Thoracic aorta (tissue), 2 donors: Measurements from ENCODE around the gene RBPJ. TPM values are rescaled to one million over a fixed set of nuclear protein-coding genes. Genes with fewer than 3 reads are reported as not detected.

Experiments used
- ATAC-seq: fragments of 150-250 bp; one replicate; pipeline ENCODE4 v1.8.0; 2017; ENCODE audit warnings: low read depth; ENCODE audit not compliant: insufficient number of reproducible peaks, low FRiP score
- DNase-seq: peaks from one replicate; pipeline ENCODE4 v3.0.0-alpha.2; 2020; ENCODE audit warnings: low spot score
- H3K27ac ChIP-seq, 2 donors: fragments of 200-600 bp; sonication (generic); 1 replicate in 1 of 2; 2 replicates in 1 of 2; pipeline ENCODE4 v1.5.1; 2016; ENCODE audit warnings: mild to moderate bottlenecking in 2 of 2, moderate library complexity in 2 of 2
- H3K27me3 ChIP-seq: fragments of 200-600 bp; sonication (generic); replicated peaks from 2 replicates; pipeline ENCODE4 v1.6.0; 2016; ENCODE audit warnings: mild to moderate bottlenecking; ENCODE audit not compliant: insufficient read depth
- H3K36me3 ChIP-seq: fragments of 200-600 bp; sonication (generic); one replicate; pipeline ENCODE4 v1.5.1; 2016
- H3K4me1 ChIP-seq, 2 donors: fragments of 200-600 bp; sonication (generic); 1 replicate in 1 of 2; 2 replicates in 1 of 2; pipeline versions ENCODE4 v1.5.1 to v1.6.0; 2016; ENCODE audit warnings: low read depth in 2 of 2, mild to moderate bottlenecking in 1 of 2; ENCODE audit not compliant: control insufficient read depth in 1 of 2
- H3K4me3 ChIP-seq: fragments of 200-600 bp; sonication (generic); 2 replicates; pipeline ENCODE4 v1.5.1; 2016; ENCODE audit warnings: mild to moderate bottlenecking
- H3K9me3 ChIP-seq: fragments of 200-600 bp; sonication (generic); 2 replicates; pipeline ENCODE4 v1.5.1; 2016
- CTCF ChIP-seq: fragments of 200-600 bp; sonication (generic); IDR thresholded peaks from one replicate; pipeline ENCODE4 v1.5.1; 2019; ENCODE audit warnings: antibody characterized with exemption
- total RNA-seq, 2 donors: library from RNA; depleted of rRNA; stranded (reverse); fragments of >200 nt; gene quantifications; one replicate each; pipeline versions ENCODE4 v1.1.0 to v1.2.3, GENCODE V29; 2016

The RBPJ gene
- total RNA-seq, 2 donors from 2014 or later: 63.4 to 82.6 TPM

GRCh38 chr4:26463386-26463785 is 142.6 kb downstream of the RBPJ start:
- Histone ChIP-seq H3K4me1 (no peaks in the 10 kb centered on the region), H3K27me3 (no peaks in the 10 kb centered on the region), H3K27ac (no peak overlapping the region), H3K36me3 (no peaks in the 10 kb centered on the region), H3K9me3 (no peaks in the 10 kb centered on the region), H3K4me3 (no peak overlapping the region)
- ATAC-seq (no peak), DNase-seq (no peak)
- TF ChIP-seq CTCF: no peak

GRCh38 chr4:26464420-26465095 is 143.7 kb downstream of the RBPJ start:
- TF ChIP-seq CTCF: no peak
- H3K27ac ChIP-seq: no peak overlapping the region
- ATAC-seq (no peak), DNase-seq (no peak)
- H3K36me3 ChIP-seq: no peaks in the 10 kb centered on the region
- H3K27me3 ChIP-seq: no peaks in the 10 kb centered on the region
- no peak overlapping the region for H3K4me3 ChIP-seq
- no peaks in the 10 kb centered on the region for H3K9me3 ChIP-seq
- no peaks in the 10 kb centered on the region for H3K4me1 ChIP-seq

GRCh38 chr4:26466578-26467270 is 145.9 kb downstream of the RBPJ start:
- no peak for TF ChIP-seq CTCF
- Histone ChIP-seq H3K36me3 (no peaks in the 10 kb centered on the region), H3K4me1 (no peaks in the 10 kb centered on the region), H3K9me3 (no peaks in the 10 kb centered on the region), H3K4me3 (no peak overlapping the region), H3K27ac (no peak overlapping the region), H3K27me3 (no peaks in the 10 kb centered on the region)
- DNase-seq: no peak
- ATAC-seq: no peak

- no peaks in the 10 kb centered on the region for H3K9me3 ChIP-seq
- no peak overlapping the region for H3K4me3 ChIP-seq
- H3K27ac ChIP-seq: no peak overlapping the region
- TF ChIP-seq CTCF: no peak
- H3K4me1 ChIP-seq: no peaks in the 10 kb centered on the region
- DNase-seq (no peak), ATAC-seq (no peak)
- no peaks in the 10 kb centered on the region for H3K27me3 ChIP-seq
- H3K36me3 ChIP-seq: no peaks in the 10 kb centered on the region
Measured at GRCh38 chr4:26467724-26468123, 146.9 kb downstream of the RBPJ start.

GRCh38 chr4:26468283-26468949 is 147.6 kb downstream of the RBPJ start:
- ATAC-seq (no peak), DNase-seq (no peak)
- no peaks in the 10 kb centered on the region for H3K36me3 ChIP-seq
- no peak overlapping the region for H3K27ac ChIP-seq
- H3K27me3 ChIP-seq: no peaks in the 10 kb centered on the region
- no peaks in the 10 kb centered on the region for H3K4me1 ChIP-seq
- H3K9me3 ChIP-seq: no peaks in the 10 kb centered on the region
- no peak overlapping the region for H3K4me3 ChIP-seq
- no peak for TF ChIP-seq CTCF
